HL-60/S4 treated with phorbol 12-myristate 13-acetate at 8.2 ng/mL for 4 days and 3 days (cell line): ENCODE results near the gene MICA.
"Not testable (repeated sequence)": the region's sequence is repeated elsewhere in the genome, so short reads cannot be mapped to it uniquely, and the experiment has no call there.

Source experiments
- in situ Hi-C: fragments of 300-500 bp; cut with MboI; formaldehyde crosslinking; loops from 2 replicates; pipeline ENCODE4 v1.15.0; 2022; ENCODE audit warnings: low sequenced_read_pairs

Gene MICA

DNA sequence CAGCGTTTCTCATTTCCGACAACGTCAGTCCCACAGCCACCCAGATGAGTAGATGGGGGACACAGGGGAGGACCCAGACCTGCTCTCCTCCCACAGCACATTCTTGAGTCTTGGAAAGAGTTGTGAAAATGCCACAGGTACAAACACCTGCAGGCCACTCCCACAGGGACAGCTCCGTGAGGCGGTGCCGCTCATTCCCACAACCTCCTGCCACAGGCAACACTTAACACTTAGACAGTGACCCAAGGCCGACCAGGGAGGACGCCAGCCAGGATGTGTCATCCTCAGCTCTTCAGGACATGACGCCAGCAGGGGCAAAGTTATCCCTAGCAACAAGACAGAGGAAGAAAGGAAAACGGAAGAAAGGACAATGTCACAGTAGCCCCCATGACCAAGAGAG, 23.5 kb upstream of the MICA start:
- in situ Hi-C loops, result no loop called here

DNA sequence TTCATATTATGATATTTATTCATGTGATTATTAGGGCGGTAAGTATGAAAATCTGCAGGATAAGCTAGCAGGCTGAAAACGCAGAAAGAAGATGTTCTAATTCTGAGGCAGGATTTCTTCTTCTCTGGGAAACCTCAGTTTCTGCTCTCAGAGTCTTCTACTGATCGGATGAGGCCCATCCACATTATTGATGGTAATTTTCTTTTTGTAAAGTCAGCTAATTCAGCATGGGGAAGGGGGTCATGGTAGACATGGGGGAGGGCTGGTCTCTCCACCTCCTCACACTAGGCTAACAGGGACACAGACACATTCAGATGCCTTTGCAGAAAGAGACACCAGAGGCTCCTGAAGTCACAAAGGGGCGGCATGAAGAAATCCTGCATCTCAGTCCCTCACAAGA, 21.7 kb upstream of the MICA start:
- in situ Hi-C loops, result no loop called here

DNA sequence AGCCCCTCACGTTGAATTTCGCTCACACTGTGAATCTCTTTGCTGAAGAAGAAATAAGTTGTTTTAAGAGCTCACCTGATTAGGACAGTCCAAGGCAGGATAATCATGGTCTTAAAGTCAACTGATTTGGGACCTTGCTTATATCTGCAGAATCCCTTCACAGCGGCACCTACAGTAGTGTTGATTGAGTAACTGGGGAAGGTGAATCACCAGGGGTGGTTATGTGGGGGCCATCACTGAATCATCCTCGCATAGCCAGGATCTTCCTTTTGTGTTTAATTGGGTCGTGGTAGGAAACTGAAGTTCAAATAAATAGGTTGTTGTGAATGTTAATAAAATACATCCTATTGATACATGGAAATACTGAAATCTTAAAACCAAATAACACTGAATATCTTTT, 20.2 kb upstream of the MICA start:
- in situ Hi-C loops, result no loop called here

DNA sequence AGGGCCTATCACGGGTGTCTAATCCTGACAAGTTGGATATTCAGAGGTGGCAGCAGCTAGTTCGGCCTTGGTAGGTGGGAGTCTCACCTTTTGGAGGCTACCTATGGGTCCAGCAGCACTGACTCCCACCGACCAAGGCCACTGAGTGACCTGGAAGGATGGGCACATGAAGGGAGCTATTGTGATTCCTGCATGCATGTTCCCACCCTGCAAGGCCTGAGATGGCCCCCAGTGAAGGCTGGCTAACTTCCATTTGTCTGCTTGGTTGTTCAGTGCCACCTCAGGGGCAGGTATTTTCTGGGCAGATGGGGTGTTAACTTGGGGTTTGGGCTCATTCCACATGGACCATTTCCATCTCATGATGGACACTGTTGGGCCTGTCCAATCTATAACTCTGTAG, 18.4 kb upstream of the MICA start:
- in situ Hi-C loops, result no loop called here

DNA sequence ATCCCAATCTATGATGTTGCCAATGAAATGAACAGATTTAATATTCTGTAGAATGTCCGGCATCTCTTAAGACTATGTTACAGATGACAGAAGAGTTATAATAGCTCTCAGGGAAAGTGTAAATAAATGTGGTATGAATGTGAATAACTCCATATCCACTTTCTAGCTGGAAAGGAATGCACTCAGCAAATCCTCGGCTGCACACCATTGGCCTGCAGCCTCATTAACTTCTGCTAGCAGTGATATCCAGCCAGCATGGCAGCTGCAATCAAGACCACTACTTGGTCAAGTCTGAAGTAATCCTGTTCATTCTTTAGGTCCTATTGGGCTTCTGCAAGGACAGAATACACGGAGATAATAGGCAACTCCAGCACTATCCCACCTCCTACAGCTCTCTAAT, 17.3 kb upstream of the MICA start:
- in situ Hi-C loops, result no loop called here

DNA sequence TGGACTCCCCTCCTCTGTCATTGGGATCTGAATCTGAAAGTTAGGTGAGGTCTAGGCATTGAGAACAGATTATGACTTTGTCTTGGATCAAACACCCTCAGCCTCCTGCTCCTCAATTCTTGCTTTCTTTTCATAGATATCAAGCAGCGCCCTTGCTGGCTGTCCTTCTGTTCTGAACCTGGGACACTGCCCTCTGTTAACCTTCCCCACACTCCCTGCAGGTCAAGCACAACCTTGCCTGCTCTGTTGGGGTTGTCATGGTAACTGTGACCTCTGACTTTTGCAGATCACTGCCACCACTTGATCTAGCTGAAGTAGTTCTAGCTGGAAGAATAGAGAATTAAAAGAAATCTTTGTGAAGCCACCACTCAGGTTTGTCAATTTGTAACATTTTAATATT, 16.4 kb upstream of the MICA start:
- in situ Hi-C loops, result no loop called here

DNA sequence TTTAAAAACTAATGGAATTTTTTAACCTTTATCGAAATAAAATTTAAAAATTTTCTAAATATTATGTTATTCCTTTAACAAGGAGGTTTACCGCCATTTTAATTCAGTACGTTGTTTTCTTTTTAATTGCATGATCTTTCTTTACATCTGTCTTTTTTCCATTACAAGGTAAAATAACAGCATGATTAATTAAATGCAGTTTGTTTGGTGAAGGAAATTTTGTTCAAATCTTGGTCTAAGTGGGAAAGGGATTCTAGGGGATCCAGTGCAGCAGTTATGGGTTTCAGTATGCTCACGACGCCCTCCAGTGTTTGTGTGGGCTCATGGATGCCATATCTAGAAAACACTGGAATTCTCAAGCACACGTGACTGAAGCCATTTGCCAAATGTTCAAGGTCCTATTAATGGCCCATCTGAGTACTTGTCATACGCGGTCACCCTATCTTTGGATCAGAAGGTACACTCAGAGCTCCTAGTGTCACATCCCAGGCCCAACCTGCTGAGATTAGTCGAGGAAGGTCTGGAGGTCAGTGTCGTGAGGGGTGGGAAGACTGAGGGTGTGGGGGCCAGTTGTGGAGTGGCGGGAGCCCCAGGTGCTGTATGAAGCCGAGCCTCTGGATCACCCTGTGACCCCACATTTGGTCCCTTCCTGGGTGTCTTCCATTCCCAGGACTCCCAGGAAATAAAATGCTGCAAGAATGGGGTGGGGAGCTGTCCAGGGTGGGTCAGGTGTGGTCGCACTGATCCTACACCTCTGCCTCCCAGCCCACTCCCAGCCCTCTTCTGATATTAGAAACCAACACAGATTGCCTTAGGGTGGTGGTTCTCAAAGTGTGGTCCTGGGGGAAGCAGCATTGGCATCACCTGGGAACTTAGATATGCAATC, 14.2 kb upstream of the MICA start:
- in situ Hi-C loops, result not testable (repeated sequence)

DNA sequence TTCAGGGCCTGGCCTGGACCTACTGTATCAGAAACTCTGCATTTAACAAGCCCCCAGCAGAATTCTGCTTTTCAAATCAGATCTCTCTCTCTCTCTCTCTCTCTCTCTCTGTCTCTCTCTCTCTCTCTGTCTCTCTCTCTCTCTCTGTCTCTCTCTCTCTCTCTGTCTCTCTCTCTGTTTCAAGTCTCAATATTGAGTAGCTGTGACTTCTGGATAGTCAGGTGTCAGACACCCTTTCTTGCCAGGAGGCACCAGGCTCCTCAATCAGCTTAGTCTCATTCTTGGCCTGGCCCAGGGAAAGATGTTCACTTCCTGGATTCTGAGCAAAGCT, 13.6 kb upstream of the MICA start:
- in situ Hi-C loops, result loop anchor here (10.0 kb wide), 1 partner anchor 55 kb away; no protein-coding TSS in a partner anchor

DNA sequence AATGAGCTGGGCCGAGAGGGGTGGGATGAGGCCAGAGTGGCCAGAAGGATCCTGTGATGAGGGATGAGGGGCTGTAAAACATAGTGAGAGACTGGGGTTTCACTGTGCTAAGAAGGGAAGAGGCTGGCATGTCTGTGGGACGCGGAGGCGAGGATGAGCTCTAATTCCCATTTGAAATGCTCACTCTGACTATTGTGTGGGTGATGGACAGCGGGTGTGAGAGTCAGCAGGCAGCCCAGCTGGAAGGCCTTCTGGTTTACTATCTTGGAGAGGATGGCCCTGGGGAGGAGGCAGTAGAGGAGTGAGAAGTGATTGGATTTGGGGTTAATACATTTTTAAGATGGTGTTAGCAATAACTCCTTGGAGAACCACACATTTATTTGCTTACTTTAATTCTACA, 9.5 kb upstream of the MICA start:
- in situ Hi-C loops, result loop anchor here (10.0 kb wide), 1 partner anchor 51 kb away; no protein-coding TSS in a partner anchor

DNA sequence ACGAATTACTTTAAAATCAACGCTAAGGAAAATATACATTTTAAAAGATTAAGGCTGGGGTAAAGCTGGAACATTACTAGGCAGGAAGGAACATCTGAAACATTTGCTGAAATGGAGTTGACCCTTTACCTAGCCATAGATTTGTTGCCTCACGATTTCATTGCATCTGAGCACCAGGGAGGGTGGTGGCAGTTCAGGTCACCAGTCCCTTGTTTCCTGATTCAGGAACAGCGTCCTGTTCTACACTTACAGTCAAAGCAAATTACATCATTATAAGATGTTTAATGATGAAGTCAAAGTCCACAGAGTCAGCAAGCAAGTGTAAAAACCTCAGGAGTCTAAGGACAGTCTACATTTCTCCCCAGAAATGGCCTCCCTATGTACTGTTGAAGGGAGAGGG, 9.0 kb upstream of the MICA start:
- in situ Hi-C loops, result loop anchor here (10.0 kb wide), 1 partner anchor 50 kb away; no protein-coding TSS in a partner anchor

DNA sequence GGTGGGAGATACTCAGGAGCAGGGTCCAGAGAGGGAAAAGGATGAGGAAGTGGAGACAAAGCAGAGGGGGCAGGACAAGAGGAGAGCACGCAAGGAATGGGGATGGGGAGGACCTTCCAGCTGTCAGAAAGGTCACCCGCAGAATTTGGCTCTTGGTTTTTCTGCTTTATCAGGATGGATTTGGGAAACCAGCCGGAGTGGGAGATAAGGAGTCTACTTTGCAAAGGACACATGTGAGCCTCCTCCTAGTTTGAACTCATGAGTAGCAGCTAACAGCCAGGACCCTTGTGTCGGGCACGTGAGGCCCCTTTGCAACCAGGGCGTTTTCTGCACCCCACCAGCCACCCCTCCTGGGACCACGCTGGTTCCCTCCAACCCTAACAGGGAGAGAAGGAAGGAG, 7.6 kb upstream of the MICA start:
- in situ Hi-C loops, result loop anchor here (10.0 kb wide), 1 partner anchor 49 kb away; no protein-coding TSS in a partner anchor

DNA sequence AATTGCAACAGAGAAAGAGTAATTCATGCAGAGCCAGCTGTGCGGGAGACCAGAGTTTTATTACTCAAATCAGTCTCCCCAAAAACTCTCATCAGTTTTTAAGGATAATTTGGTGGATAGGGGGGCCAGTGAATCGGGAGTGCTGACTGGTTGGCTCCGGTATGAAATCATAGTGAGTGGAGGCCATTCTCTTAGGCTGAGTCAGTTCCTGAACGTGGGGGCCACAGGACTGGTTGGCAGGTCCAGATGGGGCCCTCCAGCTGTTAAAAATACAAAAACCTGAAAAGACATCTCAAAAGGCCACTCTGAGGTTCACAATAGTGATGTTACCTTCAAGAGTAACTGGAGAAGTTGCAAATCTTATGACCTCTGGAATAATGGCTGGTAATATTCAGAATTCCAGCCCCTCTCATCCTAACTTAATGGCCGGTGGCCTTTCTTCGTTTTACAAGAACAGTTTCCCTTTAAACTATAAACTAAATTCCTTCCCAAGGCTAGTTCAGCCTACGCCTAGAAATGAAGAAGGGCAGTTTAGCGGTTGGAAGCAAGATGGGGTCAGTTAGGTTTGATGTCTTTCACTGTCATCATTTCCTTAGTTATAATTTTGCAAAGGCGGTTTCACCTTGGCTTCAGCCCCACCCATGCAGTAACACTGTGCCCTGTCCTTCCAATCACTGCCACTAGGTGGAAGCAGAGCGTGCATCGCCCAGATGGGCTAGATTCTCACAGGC, 6.8 kb upstream of the MICA start:
- in situ Hi-C loops, result loop anchor here (10.0 kb wide), 1 partner anchor 48 kb away; no protein-coding TSS in a partner anchor

DNA sequence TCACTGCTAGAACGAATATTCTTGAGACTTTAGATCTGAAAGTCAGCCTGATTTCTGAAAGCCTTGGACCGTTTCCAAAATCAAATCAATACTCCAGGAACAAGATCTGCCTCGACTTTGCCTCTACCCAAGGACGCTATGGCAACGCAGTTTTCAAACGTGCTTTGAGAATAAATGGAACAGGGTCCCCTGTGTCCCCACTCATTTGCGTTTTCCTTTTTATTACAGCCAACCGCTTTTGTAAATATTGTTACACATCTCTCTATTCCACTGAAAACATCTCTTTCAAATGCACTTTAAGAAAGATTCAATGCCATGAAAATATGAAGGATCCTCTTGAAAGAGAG, 6.3 kb upstream of the MICA start:
- in situ Hi-C loops, result loop anchor here (10.0 kb wide), 1 partner anchor 48 kb away; no protein-coding TSS in a partner anchor

DNA sequence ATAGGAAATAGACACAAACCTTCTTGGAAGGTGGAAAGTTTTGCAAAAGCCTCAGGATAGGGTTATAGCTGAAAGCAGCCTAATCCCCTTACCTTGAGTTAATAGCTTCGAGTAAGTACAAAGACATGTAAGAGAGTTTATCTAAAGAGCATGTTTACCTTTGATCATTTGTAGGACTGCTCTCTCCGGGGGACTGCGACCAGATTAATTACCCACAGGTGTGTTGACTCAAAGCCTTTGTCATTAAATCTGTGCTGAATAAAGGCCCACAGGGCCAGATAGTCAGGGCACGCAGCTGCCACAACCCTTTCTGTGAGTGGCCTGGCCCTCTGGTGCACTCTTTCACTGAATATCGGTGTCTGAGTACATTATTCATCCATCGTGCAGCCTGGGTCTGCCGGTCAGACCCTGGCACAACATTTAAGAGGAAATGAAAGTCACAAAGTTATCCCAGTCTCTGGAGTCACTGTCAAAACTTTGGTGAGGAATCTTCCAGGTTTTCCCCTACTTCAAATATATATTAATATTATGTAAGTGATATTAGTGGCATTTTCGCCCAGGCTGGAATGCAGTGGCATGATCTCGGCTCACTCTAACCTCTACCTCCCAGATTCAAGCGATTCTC, 5.4 kb upstream of the MICA start:
- in situ Hi-C loops, result loop anchor here (10.0 kb wide), 1 partner anchor 47 kb away; no protein-coding TSS in a partner anchor

DNA sequence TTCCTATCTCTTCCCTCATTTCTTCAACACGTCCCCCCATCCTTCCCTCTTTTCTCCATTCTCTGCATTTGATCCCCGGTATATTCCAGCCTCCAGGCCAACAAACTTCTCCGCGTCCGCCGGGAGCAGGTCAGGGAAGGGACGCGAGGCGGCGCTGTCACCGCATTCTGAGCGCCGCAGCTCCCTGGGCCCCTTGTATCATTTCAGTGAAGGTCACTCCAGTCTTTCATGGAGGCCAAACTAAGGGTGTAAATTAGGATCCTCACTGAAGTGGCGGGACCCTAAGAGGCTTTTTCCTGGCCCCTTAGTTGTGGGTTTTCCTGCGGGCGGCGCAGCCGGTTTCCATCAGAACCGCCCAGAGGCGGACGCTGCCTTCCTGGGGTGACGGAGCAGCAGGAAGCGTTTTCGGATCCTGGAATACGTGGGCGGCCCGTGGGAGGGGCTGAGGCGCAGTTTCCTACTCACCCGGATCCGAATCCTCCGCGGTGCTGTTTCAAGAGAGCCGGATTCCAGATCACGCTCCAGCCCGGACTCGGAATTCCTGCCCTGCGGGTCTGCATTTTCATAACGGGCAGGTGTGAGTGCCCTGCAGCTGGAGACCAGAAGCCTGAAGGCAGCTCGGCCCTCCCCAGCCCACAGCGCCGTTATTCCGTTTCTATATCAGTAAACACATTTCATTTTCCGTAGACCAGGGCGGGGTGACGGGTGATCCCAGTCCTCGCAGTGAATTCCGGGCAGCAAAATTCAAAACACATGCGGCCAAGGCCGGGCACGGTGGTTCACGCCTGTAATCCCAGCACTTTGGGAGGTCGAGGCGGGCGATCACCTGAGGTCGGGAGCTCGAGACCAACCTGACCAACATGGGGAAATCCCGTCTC, 3.6 kb upstream of the MICA start:
- in situ Hi-C loops, result loop anchor here (10.0 kb wide), 1 partner anchor 45 kb away; no protein-coding TSS in a partner anchor

DNA sequence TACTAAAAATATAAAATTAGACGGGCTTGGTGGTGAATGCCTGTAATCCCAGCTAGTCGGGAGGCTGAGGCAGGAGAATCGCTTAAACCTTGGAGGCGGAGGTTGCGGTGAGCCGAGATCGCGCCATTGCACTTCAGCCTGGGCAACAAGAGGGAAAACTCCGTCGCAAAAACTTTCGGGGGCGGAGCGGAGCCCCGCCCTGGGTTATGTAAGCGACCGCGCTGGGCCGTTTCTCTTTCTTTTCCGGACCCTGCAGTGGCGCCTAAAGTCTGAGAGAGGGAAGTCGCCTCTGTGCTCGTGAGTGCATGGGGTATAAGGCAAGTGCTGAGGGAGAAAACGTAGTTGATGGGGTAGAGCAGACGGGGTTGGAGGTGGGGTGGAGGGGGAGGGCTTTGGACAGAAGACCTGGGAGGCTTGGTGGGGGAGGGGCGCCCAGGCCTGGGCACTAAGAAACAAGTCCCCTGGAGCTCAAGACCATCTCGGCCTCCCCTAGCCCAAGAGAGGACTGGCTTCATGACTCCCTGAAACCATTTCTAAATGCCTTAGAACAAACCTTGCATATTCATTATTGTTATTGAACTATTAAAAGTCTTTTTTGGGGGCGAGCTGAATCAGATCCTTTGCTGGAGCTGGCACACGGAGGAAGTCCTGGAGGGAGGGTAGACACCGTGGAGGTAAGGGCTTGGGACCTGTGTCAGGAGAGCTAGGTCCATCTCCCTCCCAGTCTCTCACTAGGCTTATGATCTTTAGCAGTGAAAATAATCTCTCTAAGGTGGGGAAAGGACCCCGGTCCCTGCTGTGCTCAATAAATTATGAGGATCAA, 2.7 kb upstream of the MICA start:
- in situ Hi-C loops, result no loop called here

DNA sequence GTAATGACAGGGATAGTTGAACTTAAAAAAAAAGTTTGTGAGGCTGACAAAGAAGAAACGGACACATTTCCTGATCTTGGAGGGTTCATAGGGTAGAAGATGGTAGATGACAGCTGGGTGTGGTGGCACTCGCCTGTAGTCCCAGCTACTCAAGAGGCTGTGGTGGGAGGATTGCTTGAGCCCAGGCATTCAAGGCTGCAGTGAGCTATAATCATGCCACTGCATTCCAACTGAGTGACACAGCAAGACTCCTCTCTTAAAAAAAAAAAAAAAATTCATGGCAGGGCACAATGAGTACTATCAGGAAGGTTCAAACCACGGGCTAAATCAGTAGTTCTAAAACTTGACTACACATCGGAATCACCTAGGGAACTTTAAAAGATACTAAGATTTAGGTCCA, 2.0 kb upstream of the MICA start:
- in situ Hi-C loops, result no loop called here

DNA sequence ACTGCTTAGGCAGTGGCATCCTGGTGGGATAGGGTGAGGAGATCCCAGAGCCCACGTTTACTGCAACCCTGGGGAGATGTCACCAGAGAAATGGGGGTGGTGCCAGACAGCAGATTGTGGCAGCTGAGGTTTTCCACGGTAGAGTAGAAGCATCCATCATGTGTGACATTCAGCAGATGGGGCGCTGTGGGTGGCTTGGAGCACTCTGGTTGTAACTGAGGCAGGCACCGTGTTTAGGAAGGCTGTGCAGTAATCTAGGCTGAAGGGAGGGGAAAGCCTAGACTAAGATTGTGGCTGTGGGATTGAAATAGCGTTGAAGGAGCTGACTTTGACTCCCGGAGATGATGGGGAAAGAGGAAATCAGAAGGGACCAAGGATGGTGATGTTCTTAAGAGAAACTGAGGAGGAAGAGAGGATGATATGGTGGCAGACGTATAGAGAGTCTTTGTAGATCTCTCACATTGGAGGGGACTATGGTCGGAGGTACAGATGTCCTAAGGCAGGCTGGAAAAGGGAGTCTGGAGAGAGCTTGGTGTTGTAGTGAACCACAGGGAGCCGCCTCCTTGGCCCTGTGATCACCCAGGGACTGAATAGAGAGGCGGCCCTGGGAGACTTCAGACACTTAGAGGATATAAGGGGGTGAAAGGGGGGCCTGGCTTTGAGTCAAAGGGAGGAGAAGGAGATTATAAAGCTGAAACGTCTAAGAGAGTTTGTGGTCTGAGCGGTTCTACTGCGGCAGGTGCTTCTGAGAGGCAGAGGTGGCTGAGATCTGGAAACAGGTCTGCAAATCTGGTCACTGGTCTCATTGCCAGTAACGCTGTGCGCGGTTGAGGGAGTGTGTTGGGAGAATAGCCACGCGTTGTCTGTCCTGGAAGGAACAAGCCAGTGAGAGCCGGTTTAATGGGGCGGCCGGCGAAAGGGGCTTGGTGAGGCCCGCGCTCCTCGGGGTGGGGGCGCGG, 792 bp upstream of the MICA start:
- in situ Hi-C loops, result no loop called here

DNA sequence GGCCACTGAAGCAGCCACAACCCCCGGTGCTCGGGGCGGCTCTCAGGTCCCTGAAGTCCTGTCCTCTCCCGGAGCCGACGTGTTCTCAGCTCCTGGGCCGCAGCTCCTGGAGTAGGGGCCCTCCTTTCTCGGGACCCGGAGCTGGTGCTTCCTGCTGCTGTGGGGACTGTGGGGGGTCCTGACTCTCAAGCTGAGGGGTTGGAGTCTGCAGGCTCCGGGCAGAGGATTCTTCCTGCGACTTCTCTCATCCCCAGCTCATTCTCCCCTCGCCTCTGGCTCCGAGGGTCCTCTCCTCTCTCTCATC, 618 bp downstream of the MICA start:
- in situ Hi-C loops, result not testable (repeated sequence)
